ENCODE data around the gene CDH13.

Gene CDH13

DNA sequence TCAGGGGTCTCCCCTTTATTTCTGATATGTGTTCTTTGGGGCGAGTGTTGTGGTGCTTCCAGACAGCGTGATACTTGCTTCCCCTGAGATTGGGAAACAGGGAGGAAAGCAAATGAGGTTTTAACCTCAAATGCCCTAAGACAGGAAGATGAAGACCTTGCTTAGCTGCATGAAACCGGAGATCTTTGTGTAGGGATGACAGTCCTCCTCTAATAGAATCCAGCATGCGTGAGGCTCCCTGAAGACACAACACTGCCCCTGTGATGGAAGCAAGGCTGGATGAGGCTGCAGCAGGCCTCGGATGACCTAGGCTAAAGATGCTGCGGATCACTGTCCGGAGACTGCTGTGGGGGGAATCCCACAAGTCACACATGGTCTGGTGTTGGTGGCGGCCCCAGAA, 491.0 kb downstream of the CDH13 start:
- H3K27ac ChIP-seq (ENCODE audit: low read length) = no peak overlapping the region
- no peak for DNase-seq (ENCODE audit: low read depth, low spot score)
- WGBS (ENCODE audit: insufficient coverage, insufficient read length) = no CpG with 5 or more reads among the region's 8 CpGs
- no peaks in the 10 kb centered on the region for H3K4me1 ChIP-seq (ENCODE audit: control insufficient read depth, insufficient read depth, low read length)
- H3K9me3 ChIP-seq (ENCODE audit: control insufficient read depth, insufficient read depth, low read length) = no peaks in the 10 kb centered on the region
- H3K36me3 ChIP-seq (ENCODE audit: control insufficient read depth, insufficient read depth, low read length) = no peaks in the 10 kb centered on the region
- H3K27me3 ChIP-seq (ENCODE audit: control insufficient read depth, insufficient read depth, low read length) = no peaks in the 10 kb centered on the region
- H3K4me3 ChIP-seq (ENCODE audit: low read length) = no peak overlapping the region

DNA sequence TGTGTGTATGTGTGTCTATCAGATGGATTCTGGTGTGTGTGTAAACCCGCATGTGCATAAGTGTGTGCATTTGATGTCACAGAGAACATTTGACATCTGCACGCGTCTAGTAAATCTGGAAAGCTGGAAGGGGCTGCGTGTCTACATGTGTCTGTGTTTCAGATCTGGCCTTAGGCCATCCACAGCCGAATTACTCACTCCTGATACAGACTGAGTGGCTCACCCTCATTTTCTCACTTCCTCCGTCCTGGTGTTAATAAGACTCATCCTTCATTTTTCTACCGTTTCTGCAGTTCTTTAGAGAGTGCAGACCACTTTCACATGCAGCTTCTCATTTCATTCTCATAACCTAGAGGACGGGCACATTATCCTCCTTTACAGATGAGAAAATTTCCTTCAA, 491.6 kb downstream of the CDH13 start:
- Histone ChIP-seq H3K27me3 (ENCODE audit: control insufficient read depth, insufficient read depth, low read length) (no peaks in the 10 kb centered on the region), H3K4me1 (ENCODE audit: control insufficient read depth, insufficient read depth, low read length) (no peaks in the 10 kb centered on the region), H3K36me3 (ENCODE audit: control insufficient read depth, insufficient read depth, low read length) (no peaks in the 10 kb centered on the region), H3K9me3 (ENCODE audit: control insufficient read depth, insufficient read depth, low read length) (no peaks in the 10 kb centered on the region), H3K4me3 (ENCODE audit: low read length) (no peak overlapping the region), H3K27ac (ENCODE audit: low read length) (no peak overlapping the region)
- WGBS (ENCODE audit: insufficient coverage, insufficient read length) = no CpG with 5 or more reads among the region's 8 CpGs
- no peak for DNase-seq (ENCODE audit: low read depth, low spot score)

DNA sequence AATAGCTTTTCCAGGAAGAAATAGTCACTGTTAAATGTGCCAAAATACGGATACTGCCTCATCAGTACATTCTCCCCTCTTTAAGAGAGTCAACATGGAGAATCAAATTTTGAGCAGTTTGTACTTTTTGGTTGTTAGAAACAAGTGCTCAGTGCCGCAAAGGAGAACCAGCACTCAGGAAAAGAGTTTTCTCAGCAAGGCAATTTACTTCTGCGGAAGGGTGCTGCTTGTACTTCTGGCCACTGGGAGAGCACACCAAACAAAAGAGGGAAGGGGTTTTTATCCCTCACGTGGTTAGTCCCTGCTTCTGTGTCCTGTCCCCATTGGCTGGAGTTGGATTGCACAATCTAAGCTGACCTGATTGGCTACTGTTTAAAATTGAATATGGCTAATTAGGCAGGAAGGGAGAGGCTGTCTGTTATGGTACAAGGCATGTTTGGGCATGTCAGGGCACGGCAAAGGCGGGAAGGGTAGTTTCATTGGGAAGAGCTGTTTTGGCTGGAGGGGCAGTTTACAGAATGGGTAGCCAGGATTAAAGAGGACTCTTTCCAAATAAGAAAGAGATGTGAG, 499.3 kb downstream of the CDH13 start:
- no CpG with 5 or more reads among the region's 6 CpGs for WGBS (ENCODE audit: insufficient coverage, insufficient read length)
- Histone ChIP-seq H3K9me3 (ENCODE audit: control insufficient read depth, insufficient read depth, low read length) (no peaks in the 10 kb centered on the region), H3K4me1 (ENCODE audit: control insufficient read depth, insufficient read depth, low read length) (no peaks in the 10 kb centered on the region), H3K36me3 (ENCODE audit: control insufficient read depth, insufficient read depth, low read length) (no peaks in the 10 kb centered on the region), H3K27ac (ENCODE audit: low read length) (no peak overlapping the region), H3K27me3 (ENCODE audit: control insufficient read depth, insufficient read depth, low read length) (no peaks in the 10 kb centered on the region), H3K4me3 (ENCODE audit: low read length) (no peak overlapping the region)
- no peak for DNase-seq (ENCODE audit: low read depth, low spot score)

DNA sequence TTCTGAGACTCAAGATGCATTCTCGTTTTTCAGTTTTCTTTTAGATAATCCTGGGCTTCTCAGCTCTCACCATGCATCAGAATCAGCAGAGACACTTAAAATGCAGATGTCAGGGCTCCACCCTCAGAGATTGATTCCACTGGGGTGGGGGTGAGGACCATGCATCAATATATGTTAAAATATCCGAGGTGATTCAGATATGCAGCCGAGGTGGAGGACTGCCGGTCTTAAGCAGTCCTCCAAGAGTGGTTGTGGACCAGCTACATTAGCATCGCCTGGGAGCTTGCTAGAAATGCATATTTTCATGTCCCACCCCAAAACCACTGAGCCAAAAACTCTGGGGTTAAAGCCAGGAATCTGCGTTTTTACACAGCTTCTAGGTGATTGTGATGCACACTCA, 501.3 kb downstream of the CDH13 start:
- no CpG with 5 or more reads among the region's 6 CpGs for WGBS (ENCODE audit: insufficient coverage, insufficient read length)
- Histone ChIP-seq H3K27ac (ENCODE audit: low read length) (no peak overlapping the region), H3K4me1 (ENCODE audit: control insufficient read depth, insufficient read depth, low read length) (no peaks in the 10 kb centered on the region), H3K4me3 (ENCODE audit: low read length) (no peak overlapping the region), H3K36me3 (ENCODE audit: control insufficient read depth, insufficient read depth, low read length) (no peaks in the 10 kb centered on the region), H3K9me3 (ENCODE audit: control insufficient read depth, insufficient read depth, low read length) (no peaks in the 10 kb centered on the region), H3K27me3 (ENCODE audit: control insufficient read depth, insufficient read depth, low read length) (no peaks in the 10 kb centered on the region)
- DNase-seq (ENCODE audit: low read depth, low spot score) = no peak

DNA sequence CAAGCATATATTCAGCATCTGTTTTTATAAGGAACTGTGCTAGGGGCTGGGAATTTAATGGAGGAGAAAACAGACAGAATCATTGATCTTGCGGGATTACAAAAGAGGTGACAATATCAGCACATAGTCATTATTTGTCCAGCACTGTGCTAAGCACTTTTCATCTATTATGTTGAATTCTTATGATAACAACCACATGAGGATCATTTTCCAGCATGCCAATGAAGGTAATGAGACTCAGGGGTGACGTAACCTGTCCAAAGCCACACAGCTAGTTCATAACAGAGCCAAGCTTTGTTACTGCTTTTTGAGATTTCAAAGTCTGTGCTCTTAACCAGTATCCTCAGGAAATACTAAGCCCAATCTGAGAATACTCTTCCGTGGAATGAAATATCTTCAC, 503.3 kb downstream of the CDH13 start:
- no peak for DNase-seq (ENCODE audit: low read depth, low spot score)
- Histone ChIP-seq H3K27me3 (ENCODE audit: control insufficient read depth, insufficient read depth, low read length) (no peaks in the 10 kb centered on the region), H3K9me3 (ENCODE audit: control insufficient read depth, insufficient read depth, low read length) (no peaks in the 10 kb centered on the region), H3K27ac (ENCODE audit: low read length) (no peak overlapping the region), H3K4me1 (ENCODE audit: control insufficient read depth, insufficient read depth, low read length) (no peaks in the 10 kb centered on the region), H3K4me3 (ENCODE audit: low read length) (no peak overlapping the region), H3K36me3 (ENCODE audit: control insufficient read depth, insufficient read depth, low read length) (no peaks in the 10 kb centered on the region)
- WGBS (ENCODE audit: insufficient coverage, insufficient read length) = no CpG with 5 or more reads among the region's 3 CpGs

DNA sequence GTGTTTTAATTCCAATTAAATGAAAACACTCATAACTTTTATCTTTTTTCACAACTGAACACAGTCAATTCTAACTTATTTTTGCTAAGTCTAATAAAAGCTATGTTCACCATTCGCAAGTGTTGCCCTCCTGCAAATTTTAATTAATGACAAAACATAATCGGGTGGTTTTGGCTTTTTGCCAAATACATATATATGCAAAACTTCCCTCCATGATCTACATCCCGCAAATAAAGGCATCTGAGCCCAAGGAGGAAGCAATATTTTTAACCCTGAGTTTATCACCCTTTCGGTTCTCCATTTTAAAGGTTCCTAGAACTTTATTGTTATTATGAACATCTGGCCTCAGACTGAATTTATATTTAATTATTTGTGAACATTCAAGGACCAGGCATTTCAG, 507.9 kb downstream of the CDH13 start:
- WGBS (ENCODE audit: insufficient coverage, insufficient read length) = no CpG with 5 or more reads among the region's 4 CpGs
- DNase-seq (ENCODE audit: low read depth, low spot score) = no peak
- H3K4me3 ChIP-seq (ENCODE audit: low read length) = no peak overlapping the region
- H3K36me3 ChIP-seq (ENCODE audit: control insufficient read depth, insufficient read depth, low read length) = no peaks in the 10 kb centered on the region
- H3K27me3 ChIP-seq (ENCODE audit: control insufficient read depth, insufficient read depth, low read length) = no peaks in the 10 kb centered on the region
- no peaks in the 10 kb centered on the region for H3K9me3 ChIP-seq (ENCODE audit: control insufficient read depth, insufficient read depth, low read length)
- no peak overlapping the region for H3K27ac ChIP-seq (ENCODE audit: low read length)
- no peaks in the 10 kb centered on the region for H3K4me1 ChIP-seq (ENCODE audit: control insufficient read depth, insufficient read depth, low read length)

DNA sequence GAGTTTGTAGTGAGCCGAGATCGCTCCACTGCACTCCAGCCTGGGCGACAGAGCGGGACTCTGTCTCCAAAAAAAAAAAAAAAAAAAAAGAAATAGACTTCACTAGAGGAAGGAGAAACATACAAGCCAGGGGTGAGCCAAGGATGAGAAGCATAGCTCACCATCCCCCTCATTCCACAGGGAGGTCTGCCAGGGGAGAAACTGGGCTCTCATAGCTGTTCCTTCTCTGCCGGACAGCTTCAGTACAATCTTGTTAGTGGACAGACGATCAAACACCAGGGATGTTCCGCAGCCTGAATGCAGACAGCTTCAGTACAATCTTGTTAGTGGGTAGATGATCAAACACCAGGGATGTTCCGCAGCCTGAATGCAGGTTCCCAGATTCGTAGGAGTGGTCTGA, 509.6 kb downstream of the CDH13 start:
- no peaks in the 10 kb centered on the region for H3K27me3 ChIP-seq (ENCODE audit: control insufficient read depth, insufficient read depth, low read length)
- H3K9me3 ChIP-seq (ENCODE audit: control insufficient read depth, insufficient read depth, low read length) = no peaks in the 10 kb centered on the region
- WGBS (ENCODE audit: insufficient coverage, insufficient read length) = no CpG with 5 or more reads among the region's 9 CpGs
- H3K36me3 ChIP-seq (ENCODE audit: control insufficient read depth, insufficient read depth, low read length) = no peaks in the 10 kb centered on the region
- no peaks in the 10 kb centered on the region for H3K4me1 ChIP-seq (ENCODE audit: control insufficient read depth, insufficient read depth, low read length)
- H3K4me3 ChIP-seq (ENCODE audit: low read length) = no peak overlapping the region
- no peak for DNase-seq (ENCODE audit: low read depth, low spot score)
- no peak overlapping the region for H3K27ac ChIP-seq (ENCODE audit: low read length)

DNA sequence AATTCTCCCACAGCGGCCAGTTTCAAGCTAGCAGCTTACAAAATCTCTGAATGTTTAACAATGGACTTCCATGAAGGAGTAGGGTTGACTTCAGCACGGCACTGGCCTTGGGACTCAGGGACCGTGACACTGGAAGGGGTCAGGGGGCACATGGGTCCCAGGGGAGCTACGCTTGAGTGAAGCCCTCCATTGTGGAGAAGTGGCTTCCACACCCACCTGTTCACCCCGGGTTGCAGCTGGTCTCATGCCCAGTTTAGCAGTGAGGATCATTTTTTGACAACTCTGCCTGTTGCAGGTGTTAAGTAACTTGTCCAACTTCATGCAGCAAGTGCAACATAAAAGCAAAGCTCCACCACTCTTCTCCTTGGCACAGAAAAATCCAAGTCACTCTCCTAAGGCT, 510.2 kb downstream of the CDH13 start:
- DNase-seq (ENCODE audit: low read depth, low spot score) = no peak
- Histone ChIP-seq H3K9me3 (ENCODE audit: control insufficient read depth, insufficient read depth, low read length) (no peaks in the 10 kb centered on the region), H3K36me3 (ENCODE audit: control insufficient read depth, insufficient read depth, low read length) (no peaks in the 10 kb centered on the region), H3K4me3 (ENCODE audit: low read length) (no peak overlapping the region), H3K4me1 (ENCODE audit: control insufficient read depth, insufficient read depth, low read length) (no peaks in the 10 kb centered on the region), H3K27me3 (ENCODE audit: control insufficient read depth, insufficient read depth, low read length) (no peaks in the 10 kb centered on the region), H3K27ac (ENCODE audit: low read length) (no peak overlapping the region)
- WGBS (ENCODE audit: insufficient coverage, insufficient read length) = no CpG with 5 or more reads among the region's 5 CpGs

DNA sequence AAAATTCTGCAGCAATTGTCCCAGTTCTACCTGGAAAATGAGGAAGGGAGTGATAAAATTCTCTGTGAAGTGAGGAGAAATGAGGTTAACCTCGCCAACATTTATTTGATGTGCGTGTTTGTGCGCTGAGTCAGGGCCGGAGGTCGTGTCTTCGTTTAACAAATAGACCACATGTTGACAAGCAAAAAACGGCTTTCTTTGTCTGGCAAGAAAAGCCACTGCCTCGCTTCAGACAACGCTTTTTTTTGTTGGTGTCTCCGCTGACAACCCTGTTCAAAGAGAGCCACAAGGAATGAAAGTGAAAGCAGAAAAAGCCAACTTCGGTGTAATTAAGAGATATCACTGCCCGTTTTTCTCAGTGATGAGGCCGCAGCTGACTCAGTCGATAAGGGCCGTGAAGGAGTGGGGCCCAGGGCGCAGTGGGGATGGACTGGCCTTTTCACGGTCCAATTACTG, 510.6 kb downstream of the CDH13 start:
- Histone ChIP-seq H3K9me3 (ENCODE audit: control insufficient read depth, insufficient read depth, low read length) (no peaks in the 10 kb centered on the region), H3K27ac (ENCODE audit: low read length) (no peak overlapping the region), H3K4me3 (ENCODE audit: low read length) (no peak overlapping the region), H3K27me3 (ENCODE audit: control insufficient read depth, insufficient read depth, low read length) (no peaks in the 10 kb centered on the region), H3K4me1 (ENCODE audit: control insufficient read depth, insufficient read depth, low read length) (no peaks in the 10 kb centered on the region), H3K36me3 (ENCODE audit: control insufficient read depth, insufficient read depth, low read length) (no peaks in the 10 kb centered on the region)
- WGBS (ENCODE audit: insufficient coverage, insufficient read length) = no CpG with 5 or more reads among the region's 17 CpGs
- DNase-seq (ENCODE audit: low read depth, low spot score) = no peak

DNA sequence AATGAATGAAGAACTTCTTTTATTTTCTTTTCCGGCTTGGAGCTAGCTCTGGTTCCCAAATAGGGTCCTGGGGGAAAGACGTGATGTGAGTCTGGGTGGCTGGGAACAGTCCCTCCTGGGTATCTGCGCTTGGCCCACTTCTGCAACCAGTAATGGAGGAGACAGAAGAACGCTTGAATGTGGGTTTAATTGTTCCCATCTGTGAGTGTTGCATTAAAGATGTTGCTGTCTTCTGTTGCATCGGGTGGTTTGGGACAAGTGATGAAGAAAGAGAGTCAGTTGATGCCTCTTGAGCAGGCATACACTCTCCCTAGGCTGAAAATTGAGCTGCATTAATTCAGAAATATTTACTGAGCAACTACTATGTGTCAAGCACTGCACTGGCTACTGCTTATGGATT, 511.1 kb downstream of the CDH13 start:
- no peak for DNase-seq (ENCODE audit: low read depth, low spot score)
- no peak overlapping the region for H3K27ac ChIP-seq (ENCODE audit: low read length)
- H3K9me3 ChIP-seq (ENCODE audit: control insufficient read depth, insufficient read depth, low read length) = no peaks in the 10 kb centered on the region
- H3K27me3 ChIP-seq (ENCODE audit: control insufficient read depth, insufficient read depth, low read length) = no peaks in the 10 kb centered on the region
- H3K4me1 ChIP-seq (ENCODE audit: control insufficient read depth, insufficient read depth, low read length) = no peaks in the 10 kb centered on the region
- H3K4me3 ChIP-seq (ENCODE audit: low read length) = no peak overlapping the region
- H3K36me3 ChIP-seq (ENCODE audit: control insufficient read depth, insufficient read depth, low read length) = no peaks in the 10 kb centered on the region
- no CpG with 5 or more reads among the region's 5 CpGs for WGBS (ENCODE audit: insufficient coverage, insufficient read length)

DNA sequence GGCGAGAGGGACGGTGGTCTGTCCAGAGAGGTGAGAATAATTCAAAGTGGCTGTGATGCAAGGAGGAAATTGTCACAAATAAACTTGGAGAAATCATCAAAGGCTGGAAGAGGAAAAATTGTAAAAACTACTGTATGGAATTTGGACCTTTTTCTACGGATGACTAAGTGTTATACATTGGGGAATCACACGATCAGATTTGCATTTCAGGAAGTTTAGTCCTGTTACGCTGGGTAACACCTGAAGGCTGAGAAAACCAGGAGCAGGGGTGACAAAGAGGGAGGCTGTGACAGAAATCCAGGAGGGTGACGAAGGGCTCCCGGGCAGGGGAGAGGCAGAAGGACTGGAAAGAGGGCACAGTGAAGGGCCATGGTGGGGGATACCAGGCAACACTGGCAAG, 511.7 kb downstream of the CDH13 start:
- Histone ChIP-seq H3K27me3 (ENCODE audit: control insufficient read depth, insufficient read depth, low read length) (no peaks in the 10 kb centered on the region), H3K4me3 (ENCODE audit: low read length) (no peak overlapping the region), H3K9me3 (ENCODE audit: control insufficient read depth, insufficient read depth, low read length) (no peaks in the 10 kb centered on the region), H3K36me3 (ENCODE audit: control insufficient read depth, insufficient read depth, low read length) (no peaks in the 10 kb centered on the region), H3K4me1 (ENCODE audit: control insufficient read depth, insufficient read depth, low read length) (no peaks in the 10 kb centered on the region), H3K27ac (ENCODE audit: low read length) (no peak overlapping the region)
- no peak for DNase-seq (ENCODE audit: low read depth, low spot score)
- no CpG with 5 or more reads among the region's 7 CpGs for WGBS (ENCODE audit: insufficient coverage, insufficient read length)
